HCEC 1CT (cell line): ENCODE results near the gene GOLGA3.
"Not testable (repeated sequence)": the region's sequence is repeated elsewhere in the genome, so short reads cannot be mapped to it uniquely, and the experiment has no call there.

ENCODE experiments used
- DNase-seq: peaks from one replicate; pipeline ENCODE4 v3.0.0-alpha.2; 2017

The GOLGA3 gene

DNA sequence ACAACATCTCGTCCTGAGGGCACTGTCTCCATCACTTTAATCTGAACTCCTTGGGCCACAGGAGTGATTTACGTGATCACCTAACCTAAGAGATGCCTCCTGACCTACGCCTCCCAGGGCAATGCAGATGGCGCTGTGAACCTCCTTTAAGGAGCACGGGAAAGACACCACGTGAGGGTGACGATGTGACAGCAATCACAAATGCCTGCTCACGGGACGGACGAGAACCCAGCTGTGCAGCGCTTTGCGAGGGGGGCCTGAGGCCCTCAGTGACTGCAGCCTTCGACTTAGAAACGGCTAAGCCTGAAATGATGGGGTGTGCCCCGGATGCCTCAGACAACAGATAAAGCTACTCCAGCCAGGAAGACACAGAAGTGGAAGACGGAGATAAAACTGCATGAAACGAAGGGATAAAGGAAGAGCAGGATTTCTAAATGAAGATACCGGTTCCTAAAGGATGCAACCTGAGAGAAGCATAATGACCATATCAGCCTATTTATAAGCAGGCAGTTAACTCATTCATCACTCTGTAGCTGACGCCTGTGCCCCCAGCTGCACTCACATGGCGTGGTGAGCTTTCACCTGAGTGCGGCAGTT lies 13.9 kb upstream of the GOLGA3 start:
- no peak for DNase-seq

DNA sequence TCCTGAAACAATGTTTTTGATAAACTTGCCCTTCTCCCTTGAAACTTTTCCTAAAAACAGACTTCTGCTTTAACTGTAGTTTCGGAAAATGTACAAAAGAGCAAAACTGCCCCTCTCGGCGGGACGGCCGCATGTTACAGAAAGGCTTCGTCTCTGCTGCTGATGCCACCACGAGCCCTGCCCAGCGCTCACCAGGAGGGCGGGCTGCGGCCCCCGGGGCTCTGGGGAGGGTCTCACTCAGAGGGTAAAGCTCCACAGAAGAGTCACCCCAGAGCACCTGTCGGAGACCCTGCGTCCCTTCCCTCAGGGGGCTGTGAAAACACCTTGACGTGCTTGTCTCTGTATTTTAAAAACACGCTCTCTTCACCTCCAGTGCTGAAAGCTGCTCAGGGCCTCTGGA lies 12.5 kb upstream of the GOLGA3 start:
- no peak for DNase-seq

DNA sequence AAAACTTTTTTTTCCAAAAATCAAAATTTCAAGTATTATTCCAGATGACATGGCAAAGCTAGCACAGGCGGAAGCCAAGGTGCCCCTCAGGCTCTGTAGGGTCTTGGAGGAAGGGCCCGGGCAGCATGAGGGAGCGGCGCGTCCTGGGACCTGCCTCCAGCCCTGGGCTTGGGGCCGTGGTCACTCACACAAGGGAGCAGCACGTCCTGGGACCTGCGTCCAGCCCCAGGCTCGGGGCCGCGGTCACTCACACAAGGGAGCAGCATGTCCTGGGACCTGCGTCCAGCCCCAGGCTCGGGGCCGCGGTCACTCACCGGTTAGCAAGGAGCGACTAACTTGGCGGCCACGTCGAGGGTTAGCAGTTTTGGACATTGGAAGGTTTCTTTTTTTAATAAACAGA lies 11.9 kb upstream of the GOLGA3 start:
- no peak for DNase-seq

DNA sequence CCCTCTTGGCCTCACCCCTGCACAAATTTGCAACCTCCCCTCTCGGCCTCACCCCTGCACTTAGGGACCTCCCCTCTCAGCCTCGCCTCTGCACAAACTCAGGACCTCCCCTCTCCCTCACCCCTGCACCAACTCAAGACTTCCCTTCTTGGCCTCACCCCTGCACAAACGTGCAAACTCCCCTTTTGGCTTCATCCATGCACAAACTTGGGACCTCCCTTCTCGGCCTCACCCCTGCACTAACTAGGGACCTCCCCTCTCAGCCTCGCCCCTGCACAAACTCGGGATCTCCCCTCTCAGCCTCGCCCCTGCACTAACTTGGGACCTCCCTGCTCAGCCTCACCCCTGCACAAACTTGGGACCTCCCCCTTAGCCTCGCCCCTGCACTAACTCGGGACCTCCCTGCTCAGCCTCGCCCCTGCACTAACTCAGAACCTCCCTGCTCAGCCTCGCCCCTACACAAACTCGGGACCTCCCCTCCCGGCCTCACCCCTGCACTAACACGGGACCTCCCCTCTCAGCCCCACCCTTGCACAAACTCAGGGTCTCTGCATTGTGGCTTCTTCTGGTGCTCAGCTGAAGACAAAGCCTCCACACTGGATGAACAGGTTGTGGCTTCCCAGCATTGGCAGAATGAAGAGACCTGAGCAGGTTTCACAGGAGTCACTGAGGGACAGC lies 11.0 kb upstream of the GOLGA3 start:
- DNase-seq = no peak

DNA sequence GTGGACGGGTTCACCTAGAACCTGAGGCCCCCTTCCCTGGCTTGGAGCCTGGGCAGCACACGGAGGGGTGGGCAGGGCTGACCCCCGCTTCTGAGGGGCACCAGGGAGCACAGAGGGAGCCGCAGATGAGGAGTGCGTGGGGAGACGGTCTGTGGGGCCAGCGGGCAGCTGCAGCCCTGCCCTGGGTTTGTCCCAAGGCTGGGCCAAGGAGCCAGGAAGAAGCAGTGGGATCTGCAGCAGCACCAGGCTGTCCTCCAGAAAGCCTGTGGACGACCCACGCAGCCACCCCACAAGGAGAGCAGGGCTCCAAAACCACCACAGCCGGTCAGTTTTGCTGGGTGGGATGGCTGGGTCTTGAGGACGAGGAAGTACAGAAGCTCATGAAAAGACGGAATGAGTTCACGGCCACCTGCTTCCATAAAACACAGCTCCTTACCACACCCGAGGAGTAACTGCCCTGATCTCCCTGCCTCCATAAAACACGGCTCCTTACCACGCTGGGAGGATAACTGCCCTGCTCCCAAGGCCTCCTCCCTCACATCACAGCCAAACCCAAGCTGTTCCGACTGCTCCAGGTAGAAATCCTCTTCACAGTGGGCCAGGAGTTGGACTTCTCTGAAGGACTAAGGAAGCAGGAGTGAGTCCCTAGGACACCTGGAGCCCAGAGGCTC lies 9.9 kb upstream of the GOLGA3 start:
- no peak for DNase-seq

DNA sequence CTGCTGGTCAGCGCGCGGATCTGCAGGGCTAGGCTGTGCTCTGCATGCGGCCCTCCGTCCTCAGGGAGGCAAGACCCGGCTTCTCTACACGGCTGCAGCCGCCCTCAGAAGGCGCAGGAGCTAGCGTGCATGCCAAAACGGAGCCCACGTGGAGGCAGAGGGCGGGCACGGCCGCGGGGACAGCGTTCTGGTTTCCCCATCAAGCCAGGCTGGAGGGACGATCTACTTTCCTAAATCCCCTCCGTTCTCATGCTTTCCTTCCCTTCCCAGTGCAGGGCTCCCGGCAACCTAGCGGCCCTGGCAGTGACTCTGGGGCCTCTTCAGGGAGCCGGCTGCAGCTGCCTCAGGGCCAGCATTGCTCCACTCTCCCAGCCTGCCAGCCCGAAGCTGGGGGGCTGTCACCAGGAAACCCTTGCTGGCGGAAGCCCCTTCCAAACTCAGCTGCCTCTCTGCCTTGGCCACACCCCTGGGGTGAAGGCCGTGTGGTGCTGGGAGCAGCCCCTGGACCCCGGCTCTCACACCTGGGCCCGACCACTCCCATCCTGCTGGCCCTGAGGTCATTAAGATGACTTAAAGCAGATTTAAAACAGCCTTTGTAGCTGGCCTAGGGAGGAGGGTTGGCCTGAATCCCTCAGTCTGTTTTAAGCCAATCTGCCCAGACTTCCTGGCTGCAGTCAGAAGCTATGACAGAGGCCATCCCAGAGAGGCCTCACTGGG lies 9.2 kb upstream of the GOLGA3 start:
- no peak for DNase-seq

DNA sequence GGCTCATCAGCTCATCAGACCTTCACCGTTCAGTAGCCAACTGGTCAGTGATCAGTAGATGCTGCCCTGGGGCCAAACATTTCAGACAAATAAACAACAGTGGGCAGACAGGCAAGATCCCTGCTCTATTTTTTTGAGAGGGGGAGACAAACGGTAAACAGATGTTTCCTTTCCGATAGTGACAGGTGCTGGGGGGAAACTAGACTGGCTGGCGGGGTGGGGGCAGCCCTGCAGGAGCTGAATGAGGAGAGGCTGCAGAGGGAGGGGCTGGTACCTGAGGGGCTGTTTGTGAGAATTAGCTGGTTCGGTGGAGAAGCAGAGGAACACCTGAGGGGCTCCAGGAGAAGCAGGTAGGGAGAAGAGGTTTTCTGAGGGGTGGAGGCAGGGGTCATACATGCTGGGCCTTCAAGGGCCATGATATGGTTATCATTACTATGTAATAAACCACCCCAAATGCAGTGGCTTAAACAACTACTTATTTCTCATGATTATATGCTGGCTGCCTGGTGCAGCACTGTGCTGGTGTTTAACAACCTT lies 8.2 kb upstream of the GOLGA3 start:
- DNase-seq = no peak

DNA sequence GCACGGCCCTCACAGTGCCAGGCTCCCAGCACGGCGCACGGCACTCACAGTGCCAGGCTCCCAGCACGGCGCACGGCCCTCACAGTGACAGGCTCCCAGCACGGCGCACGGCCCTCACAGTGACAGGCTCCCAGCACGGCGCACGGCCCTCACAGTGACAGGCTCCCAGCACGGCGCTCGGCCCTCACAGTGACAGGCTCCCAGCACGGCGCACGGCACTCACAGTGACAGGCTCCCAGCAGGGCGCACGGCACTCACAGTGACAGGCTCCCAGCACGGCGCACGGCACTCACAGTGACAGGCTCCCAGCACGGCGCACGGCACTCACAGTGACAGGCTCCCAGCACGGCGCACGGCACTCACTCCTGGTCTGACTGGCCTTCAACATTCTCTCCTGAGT lies 7.6 kb upstream of the GOLGA3 start:
- not testable (repeated sequence) for DNase-seq

DNA sequence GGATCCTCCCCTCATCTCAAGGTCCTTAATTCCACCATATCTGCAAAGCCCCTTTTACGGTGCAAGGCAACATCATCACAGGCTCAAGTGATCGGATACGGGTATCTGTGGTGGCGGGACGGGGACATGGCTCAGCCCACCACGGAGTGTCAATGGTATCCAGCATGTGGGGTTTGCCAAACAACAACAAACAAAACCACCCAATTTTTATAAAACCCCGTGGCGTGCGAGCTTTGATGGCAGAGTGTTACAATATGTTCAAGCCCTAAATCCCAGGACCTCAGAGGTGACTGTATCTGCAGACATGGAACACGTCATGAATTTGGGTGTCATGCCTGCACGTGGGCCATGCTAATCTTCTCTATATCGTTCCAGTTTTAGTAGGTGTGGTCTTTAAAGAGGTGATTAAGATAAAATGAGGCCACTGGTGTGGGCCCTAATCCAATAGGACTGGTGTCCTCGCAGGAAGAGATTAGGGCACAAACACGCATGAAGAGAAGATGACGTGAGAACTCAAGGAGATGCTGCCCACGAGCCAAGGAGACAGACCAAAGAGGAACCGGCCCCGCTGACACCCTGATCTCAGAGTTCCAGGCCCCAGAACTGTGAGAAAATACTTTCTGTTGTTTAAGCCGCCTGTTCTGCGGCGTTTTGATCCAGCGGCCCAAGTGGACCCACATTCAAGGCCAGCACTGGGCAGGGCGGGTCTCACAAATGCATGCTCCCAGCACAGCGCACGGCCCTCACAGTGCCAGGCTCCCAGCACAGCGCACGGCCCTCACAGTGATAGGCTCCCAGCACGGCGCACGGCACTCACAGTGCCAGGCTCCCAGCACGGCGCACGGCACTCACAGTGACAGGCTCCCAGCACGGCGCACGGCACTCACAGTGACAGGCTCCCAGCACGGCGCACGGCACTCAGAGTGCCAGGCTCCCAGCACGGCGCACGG lies 6.7 kb upstream of the GOLGA3 start:
- no peak for DNase-seq

DNA sequence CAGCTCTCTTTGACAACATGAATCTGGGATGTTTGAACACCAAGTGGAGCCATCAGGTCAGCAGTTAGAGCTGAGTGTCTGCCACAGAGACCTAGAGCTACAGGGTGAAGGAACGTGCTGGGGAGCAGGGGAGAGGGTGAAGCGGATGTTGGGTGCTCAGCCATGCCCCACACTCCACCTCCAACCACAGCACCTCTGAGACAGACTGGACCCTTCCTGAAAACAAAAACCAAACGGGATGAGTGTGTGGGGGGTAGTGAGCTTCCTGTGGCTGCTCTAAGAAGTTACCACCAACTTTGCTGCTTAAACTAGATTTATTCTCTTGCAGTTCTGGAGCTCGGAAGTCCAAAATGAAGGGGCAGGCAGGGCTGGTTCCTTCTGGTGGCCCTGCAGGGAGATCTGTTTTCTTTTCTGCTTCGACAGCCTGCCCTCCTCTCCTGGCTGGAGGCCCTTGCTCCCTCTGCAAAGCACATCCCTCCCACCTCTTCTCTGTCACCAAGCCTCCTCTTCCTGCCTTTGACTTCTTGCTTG lies 5.6 kb upstream of the GOLGA3 start:
- no peak for DNase-seq

DNA sequence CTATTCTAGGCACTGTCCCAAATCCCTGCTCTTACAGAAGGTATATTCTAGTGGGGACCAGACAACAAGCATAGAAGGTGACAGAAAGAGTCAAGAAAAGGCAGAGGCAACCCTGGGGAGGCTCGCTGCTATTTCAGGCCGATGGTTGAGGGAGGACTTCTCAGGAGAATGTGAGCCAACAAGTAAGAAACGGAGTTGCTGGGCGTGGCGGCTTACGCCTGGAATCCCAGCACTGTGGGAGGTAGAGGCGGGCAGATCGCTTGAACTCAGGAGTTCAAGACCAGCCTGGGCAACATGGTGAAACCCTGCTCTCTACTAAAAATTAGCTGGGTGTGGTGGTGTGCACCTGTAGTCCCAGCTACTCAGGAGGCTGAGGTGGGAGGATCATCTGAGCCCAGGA lies 4.7 kb upstream of the GOLGA3 start:
- no peak for DNase-seq

DNA sequence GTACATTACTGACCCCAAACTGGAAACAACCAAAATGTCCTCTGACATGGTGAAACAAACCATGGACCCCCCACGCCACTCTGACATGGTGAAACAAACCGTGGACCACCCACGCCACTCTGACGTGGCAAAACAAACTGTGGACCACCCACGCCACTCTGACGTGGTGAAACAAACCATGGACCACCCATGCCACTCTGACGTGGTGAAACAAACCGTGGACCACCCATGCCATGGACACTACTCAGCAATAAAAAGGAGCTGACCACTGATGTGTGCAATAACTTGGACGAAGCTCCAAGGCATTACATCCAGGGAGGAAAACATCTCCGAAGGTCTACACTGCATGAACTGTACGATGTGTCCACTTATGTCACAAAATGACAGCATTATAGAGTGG lies 3.1 kb upstream of the GOLGA3 start:
- DNase-seq = no peak

DNA sequence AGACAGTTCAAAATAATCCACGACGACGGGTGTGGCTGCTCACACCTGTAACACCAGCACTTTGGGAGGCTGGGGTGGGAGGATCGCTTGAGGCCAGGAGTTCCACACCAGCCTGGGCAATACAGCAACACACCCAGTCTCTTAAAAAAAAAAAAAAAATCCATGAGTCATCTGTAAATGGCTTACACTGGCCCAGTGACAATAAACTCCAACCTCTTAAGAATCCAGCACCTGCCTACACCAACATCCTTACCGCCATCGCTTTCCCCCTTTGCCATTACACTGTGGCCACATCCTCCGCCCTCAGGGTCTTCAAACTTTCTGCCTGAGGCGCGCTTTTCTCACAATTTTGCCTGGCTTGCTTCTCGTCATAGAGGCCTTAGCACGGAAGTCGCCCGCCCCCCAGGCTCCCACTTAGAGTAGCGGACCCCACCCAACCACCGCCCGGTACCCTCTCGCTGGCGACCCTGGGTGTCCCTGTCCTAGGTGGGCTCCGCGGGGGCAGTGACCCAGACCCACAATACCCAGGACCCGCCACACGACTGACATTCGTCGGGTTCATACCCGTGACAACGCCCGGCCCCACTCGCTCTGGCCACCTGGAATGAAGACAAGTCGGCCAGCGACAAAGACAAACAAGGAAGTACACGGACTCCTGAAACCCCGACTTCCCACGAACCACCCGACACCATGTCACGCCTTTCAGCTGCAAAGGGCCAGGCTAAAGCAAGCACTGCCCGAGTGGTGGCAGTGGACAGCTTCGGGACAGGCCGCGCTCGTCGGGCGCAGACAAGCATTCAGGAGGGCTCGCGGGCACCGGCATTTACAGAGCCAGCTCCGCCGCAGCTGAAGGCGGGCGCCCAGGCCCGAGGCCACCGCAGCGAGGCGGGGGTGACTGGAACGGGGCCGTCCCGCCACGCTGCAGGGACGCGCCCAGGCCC lies 636 bp downstream of the GOLGA3 start:
- peak; percentile 72 for DNase-seq

DNA sequence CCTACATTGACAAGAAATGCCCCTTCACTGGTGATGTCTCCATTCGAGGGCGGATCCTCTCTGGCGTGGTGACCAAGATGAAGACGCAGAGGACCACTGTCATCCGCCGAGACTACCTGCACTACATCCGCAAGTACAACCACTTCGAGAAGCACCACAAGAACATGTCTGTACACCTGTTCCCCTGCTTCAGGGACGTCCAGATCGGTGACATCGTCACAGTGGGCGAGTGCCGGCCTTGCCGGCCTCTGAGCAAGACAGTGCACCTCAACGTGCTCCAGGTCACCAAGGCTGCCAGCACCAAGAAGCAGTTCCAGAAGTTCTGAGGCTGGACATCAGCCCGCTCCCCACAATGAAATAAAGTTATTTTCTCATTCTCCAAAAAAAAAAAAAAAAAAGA lies 2.8 kb downstream of the GOLGA3 start:
- no peak for DNase-seq

DNA sequence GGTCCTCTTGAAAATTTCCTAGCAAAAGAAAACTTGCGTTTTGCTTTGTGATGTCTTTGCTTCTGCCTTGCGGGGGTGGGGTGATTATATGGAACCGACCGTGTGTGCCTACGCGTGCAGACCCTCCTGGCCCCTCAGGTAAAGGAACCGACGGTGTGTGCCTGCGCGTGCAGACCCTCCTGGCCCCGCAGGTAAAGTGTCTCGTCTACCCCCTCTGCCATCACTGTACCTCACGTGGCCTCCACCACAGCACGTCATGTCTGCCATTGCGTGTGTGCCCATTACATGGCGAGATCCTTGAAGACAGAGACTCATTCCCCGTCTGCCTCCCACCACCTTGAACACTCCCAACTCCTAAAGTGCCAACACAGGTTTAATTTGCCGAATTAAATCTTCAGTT lies 3.6 kb downstream of the GOLGA3 start:
- no peak for DNase-seq

DNA sequence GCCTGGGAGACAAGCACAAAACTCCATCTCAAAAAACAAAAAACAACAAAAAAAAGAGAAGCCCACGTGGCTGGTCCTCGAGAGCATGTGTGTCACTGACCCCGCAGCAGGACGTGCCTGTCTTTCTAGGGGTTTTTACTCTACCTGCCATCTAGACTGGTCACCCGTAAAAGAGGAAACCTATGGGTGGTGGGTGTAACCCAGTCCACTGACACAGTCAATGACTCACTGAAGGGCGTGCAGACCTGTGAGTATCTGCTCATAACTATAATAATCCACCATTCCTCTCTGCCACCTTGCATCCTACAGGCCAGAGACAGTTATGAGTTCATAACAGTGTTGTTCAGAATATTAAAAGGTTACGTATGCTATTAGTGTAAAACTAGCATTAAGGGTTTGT lies 4.6 kb downstream of the GOLGA3 start:
- no peak for DNase-seq

DNA sequence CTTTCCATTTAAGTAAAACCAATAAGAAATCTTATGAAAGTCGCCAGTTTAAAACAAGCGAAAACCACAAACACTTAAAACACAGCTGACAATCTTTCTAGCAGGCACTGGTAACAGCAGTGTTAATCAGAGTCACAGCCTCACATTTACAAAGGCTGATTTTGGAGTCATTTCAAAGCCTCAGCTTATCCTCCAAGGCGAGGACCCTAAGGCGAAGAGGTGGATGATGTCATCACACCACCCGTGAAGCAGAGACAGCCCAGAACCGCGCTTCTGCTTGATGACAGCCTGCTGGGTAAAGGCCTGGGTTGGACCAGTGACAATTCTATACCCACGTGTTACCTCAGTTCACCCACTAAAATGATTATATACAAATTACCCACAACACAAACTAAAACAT lies 10.1 kb downstream of the GOLGA3 start:
- DNase-seq = no peak

DNA sequence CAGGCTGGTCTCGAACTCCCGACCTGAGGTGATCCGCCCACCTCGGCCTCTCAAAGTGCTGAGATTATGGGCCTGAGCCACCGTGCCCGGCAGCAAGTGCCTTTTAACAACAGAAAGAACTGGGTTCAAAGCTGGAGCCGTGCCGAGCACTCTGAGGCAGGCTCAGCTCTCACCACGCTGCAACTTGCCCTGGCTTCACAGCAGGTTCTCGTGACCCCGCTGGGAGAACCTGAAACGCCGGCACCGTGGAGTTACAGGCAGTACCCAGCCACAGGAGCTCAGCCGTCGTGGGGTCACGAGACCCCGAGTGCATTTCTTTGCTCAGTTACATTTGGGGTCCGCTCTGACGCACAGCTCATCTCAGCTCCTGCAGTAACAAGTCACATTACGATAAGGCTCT lies 14.4 kb downstream of the GOLGA3 start:
- DNase-seq = no peak

DNA sequence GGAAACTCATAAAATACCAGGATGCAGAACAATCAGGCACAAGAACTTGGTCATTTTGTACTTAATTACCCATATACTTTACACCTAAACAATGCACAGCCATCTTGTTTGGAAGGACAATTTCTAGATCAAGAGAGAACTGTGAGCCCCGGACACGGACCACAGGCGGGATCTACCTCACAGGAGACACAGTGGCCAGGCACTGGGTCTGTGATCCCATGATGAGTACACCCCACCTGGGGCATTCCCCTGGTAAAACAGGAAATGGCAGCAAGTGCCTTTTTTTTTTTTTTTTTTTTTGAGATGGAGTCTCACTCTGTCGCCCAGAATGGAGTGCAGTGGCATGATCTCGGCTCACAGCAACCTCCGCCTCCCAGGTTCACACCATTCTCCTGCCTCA lies 15.2 kb downstream of the GOLGA3 start:
- no peak for DNase-seq

DNA sequence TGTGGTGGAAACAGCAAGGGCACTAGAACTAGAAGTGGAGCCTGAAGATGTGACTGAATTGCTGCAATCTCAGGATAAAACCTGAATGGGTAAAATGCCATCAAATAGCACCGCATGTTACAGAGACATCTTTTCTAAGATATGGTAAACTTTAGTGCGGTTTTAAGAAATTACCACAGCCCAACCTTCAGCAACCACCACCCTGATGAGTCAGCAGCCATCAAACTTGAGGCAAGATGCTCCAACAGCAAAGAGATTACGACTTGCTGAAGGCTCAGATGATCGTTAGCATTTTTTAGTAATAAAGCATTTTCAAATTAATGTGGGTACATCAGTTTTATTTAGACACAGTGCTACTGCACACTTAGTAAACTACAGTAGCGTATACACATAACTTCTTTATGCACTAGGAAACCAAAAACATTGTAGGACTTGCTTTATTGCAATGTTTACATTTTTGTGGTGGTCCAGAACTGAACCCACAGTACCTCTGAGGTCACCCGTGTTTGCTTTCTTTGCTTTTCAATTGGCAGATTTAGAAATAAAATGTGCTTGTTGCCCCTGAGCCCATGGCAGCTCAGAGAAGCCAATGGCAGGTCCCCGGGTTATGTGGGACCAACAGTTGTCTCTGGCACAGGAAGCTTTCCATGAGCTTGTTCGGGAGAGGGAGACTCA lies 15.9 kb downstream of the GOLGA3 start:
- peak; percentile 63 for DNase-seq
